ENCODE measurements around the gene OSGEPL1.

GRCh38 chr2:189799030-189799331 lies 36.4 kb upstream of the OSGEPL1 start:
- TF ChIP-seq, protein P1, sequence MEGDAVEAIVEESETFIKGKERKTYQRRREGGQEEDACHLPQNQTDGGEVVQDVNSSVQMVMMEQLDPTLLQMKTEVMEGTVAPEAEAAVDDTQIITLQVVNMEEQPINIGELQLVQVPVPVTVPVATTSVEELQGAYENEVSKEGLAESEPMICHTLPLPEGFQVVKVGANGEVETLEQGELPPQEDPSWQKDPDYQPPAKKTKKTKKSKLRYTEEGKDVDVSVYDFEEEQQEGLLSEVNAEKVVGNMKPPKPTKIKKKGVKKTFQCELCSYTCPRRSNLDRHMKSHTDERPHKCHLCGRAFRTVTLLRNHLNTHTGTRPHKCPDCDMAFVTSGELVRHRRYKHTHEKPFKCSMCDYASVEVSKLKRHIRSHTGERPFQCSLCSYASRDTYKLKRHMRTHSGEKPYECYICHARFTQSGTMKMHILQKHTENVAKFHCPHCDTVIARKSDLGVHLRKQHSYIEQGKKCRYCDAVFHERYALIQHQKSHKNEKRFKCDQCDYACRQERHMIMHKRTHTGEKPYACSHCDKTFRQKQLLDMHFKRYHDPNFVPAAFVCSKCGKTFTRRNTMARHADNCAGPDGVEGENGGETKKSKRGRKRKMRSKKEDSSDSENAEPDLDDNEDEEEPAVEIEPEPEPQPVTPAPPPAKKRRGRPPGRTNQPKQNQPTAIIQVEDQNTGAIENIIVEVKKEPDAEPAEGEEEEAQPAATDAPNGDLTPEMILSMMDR (IDR thresholded peaks at IDR 0.05) = peak; percentile 38; the same call in 1 of the 2 replicates
- no peak for TF ChIP-seq POLR2AphosphoS5 (IDR thresholded peaks at IDR 0.05; ENCODE audit: low read depth, low read length)
- TF ChIP-seq, protein P2, sequence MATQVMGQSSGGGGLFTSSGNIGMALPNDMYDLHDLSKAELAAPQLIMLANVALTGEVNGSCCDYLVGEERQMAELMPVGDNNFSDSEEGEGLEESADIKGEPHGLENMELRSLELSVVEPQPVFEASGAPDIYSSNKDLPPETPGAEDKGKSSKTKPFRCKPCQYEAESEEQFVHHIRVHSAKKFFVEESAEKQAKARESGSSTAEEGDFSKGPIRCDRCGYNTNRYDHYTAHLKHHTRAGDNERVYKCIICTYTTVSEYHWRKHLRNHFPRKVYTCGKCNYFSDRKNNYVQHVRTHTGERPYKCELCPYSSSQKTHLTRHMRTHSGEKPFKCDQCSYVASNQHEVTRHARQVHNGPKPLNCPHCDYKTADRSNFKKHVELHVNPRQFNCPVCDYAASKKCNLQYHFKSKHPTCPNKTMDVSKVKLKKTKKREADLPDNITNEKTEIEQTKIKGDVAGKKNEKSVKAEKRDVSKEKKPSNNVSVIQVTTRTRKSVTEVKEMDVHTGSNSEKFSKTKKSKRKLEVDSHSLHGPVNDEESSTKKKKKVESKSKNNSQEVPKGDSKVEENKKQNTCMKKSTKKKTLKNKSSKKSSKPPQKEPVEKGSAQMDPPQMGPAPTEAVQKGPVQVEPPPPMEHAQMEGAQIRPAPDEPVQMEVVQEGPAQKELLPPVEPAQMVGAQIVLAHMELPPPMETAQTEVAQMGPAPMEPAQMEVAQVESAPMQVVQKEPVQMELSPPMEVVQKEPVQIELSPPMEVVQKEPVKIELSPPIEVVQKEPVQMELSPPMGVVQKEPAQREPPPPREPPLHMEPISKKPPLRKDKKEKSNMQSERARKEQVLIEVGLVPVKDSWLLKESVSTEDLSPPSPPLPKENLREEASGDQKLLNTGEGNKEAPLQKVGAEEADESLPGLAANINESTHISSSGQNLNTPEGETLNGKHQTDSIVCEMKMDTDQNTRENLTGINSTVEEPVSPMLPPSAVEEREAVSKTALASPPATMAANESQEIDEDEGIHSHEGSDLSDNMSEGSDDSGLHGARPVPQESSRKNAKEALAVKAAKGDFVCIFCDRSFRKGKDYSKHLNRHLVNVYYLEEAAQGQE (IDR thresholded peaks at IDR 0.05; ENCODE audit: insufficient read depth in 1 of 2, low read depth in 2 of 2, low read length in 1 of 2) = no peak
- TF ChIP-seq TCF7L2 (IDR thresholded peaks at IDR 0.05; ENCODE audit: low read depth, low read length) = no peak
- TF ChIP-seq SIN3A (IDR thresholded peaks at IDR 0.05; ENCODE audit: borderline replicate concordance, insufficient read depth, low read depth, low read length) = no peak
